ENCODE measurements around the gene PNPLA6. TPM values are rescaled to one million over a fixed set of nuclear protein-coding genes. Genes with fewer than 3 reads are reported as not detected.

PNPLA6 gene
- total RNA-seq, 2 donors from 2014 or later: 74.6 to 75.2 TPM

DNA sequence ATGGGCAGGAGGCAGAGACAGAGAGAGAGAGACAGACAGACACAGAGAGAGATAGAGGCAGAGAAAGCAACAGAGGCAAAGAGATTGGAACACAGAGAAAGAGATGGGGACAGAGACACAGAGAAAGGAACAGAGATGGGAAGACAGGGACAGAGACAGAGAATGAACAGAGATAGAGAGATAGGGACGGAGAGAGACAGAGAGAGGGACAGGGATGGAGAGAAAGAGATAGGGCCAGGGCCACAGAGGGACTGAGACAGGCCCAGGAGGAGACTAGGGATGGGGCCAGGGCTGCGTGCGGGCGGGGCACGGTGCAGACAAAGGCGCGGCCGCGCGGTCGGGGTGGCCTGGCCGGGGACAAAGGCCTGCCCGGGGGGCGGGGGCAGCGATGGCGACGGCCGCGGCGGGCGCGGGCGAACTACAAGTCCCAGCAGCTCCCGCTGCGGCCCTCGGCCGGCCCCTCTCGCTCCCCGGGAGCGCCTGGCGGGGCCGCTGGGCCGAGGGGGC is 19.8 kb upstream of the PNPLA6 start, which contains the start of gene ZNF358:
ZNF358 (plus strand) TSS at position 459 of the 507 bp plus-strand sequence. CDS start 3,140 bp downstream, outside the sequence.
- intact Hi-C loops (cut with DNase I): loop anchor here (2.0 kb wide), 1 partner anchor 27 kb away; the partner anchor contains the start of gene PEX11G
- WGBS: 1% methylated on average over 16 of the region's 33 CpGs
- Histone ChIP-seq H3K36me3 (peaks cover 0 to 8% of the 10 kb centered on the region in 2 donors), H3K27ac (peak within 1 kb of the TSS; percentile 87), H3K27me3 (replicated peaks; ENCODE audit: insufficient read depth) (no peaks in the 10 kb centered on the region), H3K4me3 (peak within 1 kb of the TSS; percentile 72 to 75), H3K4me1 (replicated peaks) (no peaks in the 10 kb centered on the region), H3K9me3 (no peaks in the 10 kb centered on the region)
- peak; percentile 41 for DNase-seq (ENCODE audit: low spot score)
- TF ChIP-seq, protein P1, sequence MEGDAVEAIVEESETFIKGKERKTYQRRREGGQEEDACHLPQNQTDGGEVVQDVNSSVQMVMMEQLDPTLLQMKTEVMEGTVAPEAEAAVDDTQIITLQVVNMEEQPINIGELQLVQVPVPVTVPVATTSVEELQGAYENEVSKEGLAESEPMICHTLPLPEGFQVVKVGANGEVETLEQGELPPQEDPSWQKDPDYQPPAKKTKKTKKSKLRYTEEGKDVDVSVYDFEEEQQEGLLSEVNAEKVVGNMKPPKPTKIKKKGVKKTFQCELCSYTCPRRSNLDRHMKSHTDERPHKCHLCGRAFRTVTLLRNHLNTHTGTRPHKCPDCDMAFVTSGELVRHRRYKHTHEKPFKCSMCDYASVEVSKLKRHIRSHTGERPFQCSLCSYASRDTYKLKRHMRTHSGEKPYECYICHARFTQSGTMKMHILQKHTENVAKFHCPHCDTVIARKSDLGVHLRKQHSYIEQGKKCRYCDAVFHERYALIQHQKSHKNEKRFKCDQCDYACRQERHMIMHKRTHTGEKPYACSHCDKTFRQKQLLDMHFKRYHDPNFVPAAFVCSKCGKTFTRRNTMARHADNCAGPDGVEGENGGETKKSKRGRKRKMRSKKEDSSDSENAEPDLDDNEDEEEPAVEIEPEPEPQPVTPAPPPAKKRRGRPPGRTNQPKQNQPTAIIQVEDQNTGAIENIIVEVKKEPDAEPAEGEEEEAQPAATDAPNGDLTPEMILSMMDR (IDR thresholded peaks at IDR 0.05): no peak
- TF ChIP-seq POLR2AphosphoS5 (IDR thresholded peaks at IDR 0.05) (no peak), POLR2A (IDR thresholded peaks at IDR 0.05) (no peak)

DNA sequence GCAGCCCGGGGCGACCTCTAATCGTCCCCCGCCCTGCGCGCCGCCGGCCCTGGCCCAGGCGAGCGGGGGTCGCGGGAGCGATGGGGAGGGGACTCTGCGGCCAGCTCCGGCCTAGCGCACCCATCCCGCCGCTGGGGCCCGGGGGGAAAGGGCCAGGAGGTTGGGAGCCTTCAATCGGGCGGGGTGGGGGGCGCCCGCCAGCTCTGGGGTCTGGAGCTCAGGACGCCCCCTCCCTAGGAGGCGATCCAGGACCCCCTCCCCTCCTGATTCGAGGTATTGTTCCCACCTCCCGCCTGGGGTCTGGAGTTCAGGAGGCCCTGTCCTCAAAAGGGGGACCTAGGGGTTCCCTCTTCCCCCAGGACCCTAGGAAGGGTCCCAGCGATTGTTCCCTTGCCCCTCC is 19.2 kb upstream of the PNPLA6 start:
- peak overlapping the region; percentile 87 for H3K27ac ChIP-seq
- TF ChIP-seq POLR2AphosphoS5 (IDR thresholded peaks at IDR 0.05) (no peak), POLR2A (IDR thresholded peaks at IDR 0.05) (no peak)
- TF ChIP-seq, protein P1 (IDR thresholded peaks at IDR 0.05): no peak
- H3K9me3 ChIP-seq: no peaks in the 10 kb centered on the region
- WGBS: 1% methylated on average over 24 of the region's 28 CpGs
- intact Hi-C loops (cut with DNase I): no loop called here
- peak overlapping the region; percentile 72 to 75 for H3K4me3 ChIP-seq
- no peaks in the 10 kb centered on the region for H3K4me1 ChIP-seq (replicated peaks)
- no peak for DNase-seq (ENCODE audit: low spot score)
- peaks cover 0 to 8% of the 10 kb centered on the region in 2 donors for H3K36me3 ChIP-seq
- no peaks in the 10 kb centered on the region for H3K27me3 ChIP-seq (replicated peaks; ENCODE audit: insufficient read depth)

DNA sequence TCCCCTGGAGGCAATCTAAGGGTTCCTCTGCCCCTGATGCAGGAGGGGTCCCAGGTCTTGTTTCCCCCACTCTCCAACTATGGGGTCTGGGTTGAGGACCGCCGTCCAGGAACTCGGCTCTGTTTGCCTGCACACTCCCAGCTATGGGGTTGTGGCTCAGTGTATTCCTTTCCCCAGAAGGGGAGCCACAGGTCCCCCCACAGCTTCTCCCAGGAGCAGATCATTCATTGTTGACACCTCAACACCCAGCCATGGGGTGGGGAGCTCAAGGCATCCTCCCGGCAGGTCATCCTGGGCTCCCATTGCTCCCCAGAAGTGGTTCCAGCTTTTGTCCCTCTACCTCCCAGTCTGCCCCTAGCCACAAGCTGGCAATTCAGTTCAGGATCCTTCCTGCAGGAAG is 18.6 kb upstream of the PNPLA6 start:
- intact Hi-C loops (cut with DNase I): no loop called here
- H3K9me3 ChIP-seq: no peaks in the 10 kb centered on the region
- H3K4me3 ChIP-seq: peak overlapping the region; percentile 72 to 75
- TF ChIP-seq POLR2AphosphoS5 (IDR thresholded peaks at IDR 0.05) (no peak), POLR2A (IDR thresholded peaks at IDR 0.05) (no peak)
- TF ChIP-seq, protein P1 (IDR thresholded peaks at IDR 0.05): no peak
- H3K36me3 ChIP-seq: peaks cover 0 to 8% of the 10 kb centered on the region in 2 donors
- H3K27me3 ChIP-seq (replicated peaks; ENCODE audit: insufficient read depth): no peaks in the 10 kb centered on the region
- H3K27ac ChIP-seq: peak overlapping the region; percentile 87
- H3K4me1 ChIP-seq (replicated peaks): peaks cover 1% of the 10 kb centered on the region
- no peak for DNase-seq (ENCODE audit: low spot score)
- 8% methylated on average over 4 of the region's 4 CpGs for WGBS

DNA sequence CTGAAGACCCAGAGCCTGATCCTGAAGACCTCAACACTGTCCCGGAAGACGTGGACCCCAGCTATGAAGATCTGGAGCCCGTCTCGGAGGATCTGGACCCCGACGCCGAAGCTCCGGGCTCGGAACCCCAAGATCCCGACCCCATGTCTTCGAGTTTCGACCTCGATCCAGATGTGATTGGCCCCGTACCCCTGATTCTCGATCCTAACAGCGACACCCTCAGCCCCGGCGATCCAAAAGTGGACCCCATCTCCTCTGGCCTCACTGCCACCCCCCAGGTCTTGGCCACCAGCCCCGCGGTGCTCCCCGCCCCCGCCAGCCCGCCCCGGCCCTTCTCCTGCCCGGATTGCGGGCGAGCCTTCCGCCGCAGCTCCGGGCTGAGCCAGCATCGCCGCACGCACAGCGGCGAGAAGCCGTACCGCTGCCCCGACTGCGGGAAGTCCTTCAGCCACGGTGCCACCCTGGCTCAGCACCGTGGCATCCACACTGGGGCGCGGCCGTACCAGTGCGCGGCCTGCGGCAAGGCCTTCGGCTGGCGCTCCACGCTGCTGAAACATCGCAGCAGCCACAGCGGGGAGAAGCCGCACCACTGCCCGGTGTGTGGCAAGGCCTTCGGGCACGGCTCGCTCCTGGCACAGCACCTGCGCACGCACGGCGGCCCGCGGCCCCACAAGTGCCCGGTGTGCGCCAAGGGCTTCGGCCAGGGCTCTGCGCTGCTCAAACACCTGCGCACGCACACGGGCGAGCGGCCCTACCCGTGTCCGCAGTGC is 16.0 kb upstream of the PNPLA6 start:
- Histone ChIP-seq H3K4me3 (no peak overlapping the region), H3K4me1 (replicated peaks) (peaks cover 12% of the 10 kb centered on the region), H3K27ac (no peak overlapping the region), H3K27me3 (replicated peaks; ENCODE audit: insufficient read depth) (no peaks in the 10 kb centered on the region), H3K36me3 (peaks cover 0 to 8% of the 10 kb centered on the region in 2 donors), H3K9me3 (no peaks in the 10 kb centered on the region)
- WGBS: 97% methylated on average over 65 of the region's 74 CpGs
- TF ChIP-seq POLR2AphosphoS5 (IDR thresholded peaks at IDR 0.05): no peak
- TF ChIP-seq, protein P1 (IDR thresholded peaks at IDR 0.05): no peak
- TF ChIP-seq POLR2A (IDR thresholded peaks at IDR 0.05): no peak
- DNase-seq (ENCODE audit: low spot score): no peak
- intact Hi-C loops (cut with DNase I): loop anchor here (5.0 kb wide), 1 partner anchor 122 kb away; no protein-coding TSS in a partner anchor
